Left ventricle myocardium inferior (tissue), 1 donor: Measurements from ENCODE around the gene SLC25A34. TPM values are rescaled to one million over a fixed set of nuclear protein-coding genes. Genes with fewer than 3 reads are reported as not detected.

Experiments
- DNase-seq: peaks from one replicate; pipeline ENCODE4 v3.0.0-alpha.2; 2020
- H3K27ac ChIP-seq: fragments of 200-600 bp; replicated peaks from 2 replicates; pipeline ENCODE4 v1.8.0; 2021
- H3K27me3 ChIP-seq: fragments of 200-600 bp; 2 replicates; pipeline ENCODE4 v1.8.0; 2021; ENCODE audit warnings: low read depth
- H3K36me3 ChIP-seq: fragments of 200-600 bp; 2 replicates; pipeline ENCODE4 v1.8.0; 2021
- H3K4me1 ChIP-seq: fragments of 200-600 bp; 2 replicates; pipeline ENCODE4 v1.8.0; 2021
- H3K4me3 ChIP-seq: fragments of 200-600 bp; 2 replicates; pipeline ENCODE4 v1.8.0; 2021; ENCODE audit warnings: mild to moderate bottlenecking, moderate library complexity
- H3K9me3 ChIP-seq: fragments of 200-600 bp; replicated peaks from 2 replicates; pipeline ENCODE4 v1.8.0; 2021
- intact Hi-C: fragments of 100-400 bp; cut with micrococcal nuclease; formaldehyde crosslinking; loops from one replicate; pipeline ENCODE4 v1.11.0; 2022
- total RNA-seq: library from RNA; stranded (reverse); fragmentation: NEBNext Ultra II Directional; extraction: Animal tissue kit (Norgen Biotek cat#: 25700); gene quantifications from one replicate; pipeline ENCODE4 v1.2.1, GENCODE V29; 2021
- TF ChIP-seq, protein P1 (sequence below): fragments of 200-600 bp; IDR thresholded peaks from 2 replicates; pipeline ENCODE4 v1.8.0; 2021; ENCODE audit warnings: antibody characterized with exemption, mild to moderate bottlenecking, borderline replicate concordance
- donor health status: DM: no; HTN: yes; CAD: no; lungs with severe emphysema.

The SLC25A34 gene
- total RNA-seq, 1 donor from 2014 or later = 34.0 TPM

DNA sequence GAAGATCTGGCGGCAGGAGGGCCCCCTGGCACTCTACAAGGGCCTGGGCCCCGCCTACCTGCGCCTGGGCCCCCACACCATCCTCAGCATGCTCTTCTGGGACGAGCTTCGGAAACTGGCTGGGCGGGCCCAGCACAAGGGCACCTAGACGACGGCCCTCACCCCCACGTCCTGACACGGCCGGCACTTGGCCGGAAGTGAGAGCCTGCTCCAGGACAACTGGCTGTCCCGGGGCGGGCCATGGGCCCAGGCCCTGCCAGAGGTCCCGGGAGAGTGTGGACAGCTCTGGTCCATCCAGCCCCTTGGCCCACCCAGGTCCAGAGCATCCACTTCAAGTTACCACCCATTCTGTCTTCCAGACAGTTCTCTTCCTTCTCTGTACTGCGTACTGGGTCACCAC, 3.2 kb downstream of the SLC25A34 start:
- intact Hi-C loops = no loop called here
- Histone ChIP-seq H3K27me3 (no peaks in the 10 kb centered on the region), H3K27ac (peak overlapping the region; percentile 95), H3K36me3 (peaks cover 8% of the 10 kb centered on the region), H3K9me3 (no peaks in the 10 kb centered on the region), H3K4me3 (no peak overlapping the region), H3K4me1 (peaks cover 61% of the 10 kb centered on the region)
- no peak for DNase-seq
- TF ChIP-seq, protein P1, sequence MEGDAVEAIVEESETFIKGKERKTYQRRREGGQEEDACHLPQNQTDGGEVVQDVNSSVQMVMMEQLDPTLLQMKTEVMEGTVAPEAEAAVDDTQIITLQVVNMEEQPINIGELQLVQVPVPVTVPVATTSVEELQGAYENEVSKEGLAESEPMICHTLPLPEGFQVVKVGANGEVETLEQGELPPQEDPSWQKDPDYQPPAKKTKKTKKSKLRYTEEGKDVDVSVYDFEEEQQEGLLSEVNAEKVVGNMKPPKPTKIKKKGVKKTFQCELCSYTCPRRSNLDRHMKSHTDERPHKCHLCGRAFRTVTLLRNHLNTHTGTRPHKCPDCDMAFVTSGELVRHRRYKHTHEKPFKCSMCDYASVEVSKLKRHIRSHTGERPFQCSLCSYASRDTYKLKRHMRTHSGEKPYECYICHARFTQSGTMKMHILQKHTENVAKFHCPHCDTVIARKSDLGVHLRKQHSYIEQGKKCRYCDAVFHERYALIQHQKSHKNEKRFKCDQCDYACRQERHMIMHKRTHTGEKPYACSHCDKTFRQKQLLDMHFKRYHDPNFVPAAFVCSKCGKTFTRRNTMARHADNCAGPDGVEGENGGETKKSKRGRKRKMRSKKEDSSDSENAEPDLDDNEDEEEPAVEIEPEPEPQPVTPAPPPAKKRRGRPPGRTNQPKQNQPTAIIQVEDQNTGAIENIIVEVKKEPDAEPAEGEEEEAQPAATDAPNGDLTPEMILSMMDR = no peak

GRCh38 chr1:15739745-15740144, 3.7 kb downstream of the SLC25A34 start:
- no peak overlapping the region for H3K4me3 ChIP-seq
- no peak for DNase-seq
- no peaks in the 10 kb centered on the region for H3K27me3 ChIP-seq
- H3K27ac ChIP-seq = no peak overlapping the region
- intact Hi-C loops = no loop called here
- H3K4me1 ChIP-seq = peaks cover 56% of the 10 kb centered on the region
- H3K36me3 ChIP-seq = peaks cover 3% of the 10 kb centered on the region
- no peaks in the 10 kb centered on the region for H3K9me3 ChIP-seq
- TF ChIP-seq, protein P1 = peak; percentile 30

GRCh38 chr1:15740924-15741850, 5.1 kb downstream of the SLC25A34 start:
- Histone ChIP-seq H3K27me3 (no peaks in the 10 kb centered on the region), H3K4me3 (no peak overlapping the region), H3K27ac (no peak overlapping the region), H3K36me3 (no peaks in the 10 kb centered on the region), H3K4me1 (peaks cover 43% of the 10 kb centered on the region), H3K9me3 (no peaks in the 10 kb centered on the region)
- TF ChIP-seq, protein P1 = peak; percentile 84
- intact Hi-C loops = no loop called here
- DNase-seq = peak; percentile 66

DNA sequence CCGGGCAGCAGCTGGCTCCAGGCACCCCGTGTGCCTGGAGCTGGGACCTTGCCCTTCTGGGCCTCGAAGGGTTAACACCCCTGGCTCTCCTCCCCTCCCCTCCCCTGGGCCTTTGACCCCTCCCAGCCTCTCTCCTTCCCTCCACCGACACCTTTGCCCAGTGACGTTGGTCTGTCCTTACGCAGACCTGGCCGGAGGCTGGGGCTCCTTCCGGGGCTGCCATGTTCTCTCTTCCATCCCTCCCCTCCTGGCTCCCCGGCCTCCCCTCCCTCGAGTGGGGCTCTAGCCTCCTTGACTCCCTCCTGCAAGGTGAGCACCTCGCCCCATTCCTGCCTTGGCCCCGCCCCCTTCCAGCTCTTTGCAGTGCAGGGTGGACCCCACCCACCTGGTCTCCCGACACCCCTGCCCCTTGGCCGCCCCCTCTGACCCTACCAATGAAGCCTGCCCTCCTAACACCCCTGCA, 6.3 kb downstream of the SLC25A34 start, which contains the start of gene TMEM82:
TSS of gene TMEM82 (plus strand) at position 161 of the 463 bp plus-strand sequence. CDS start at position 222, 61 bp downstream.
- H3K27ac ChIP-seq = no peak within 1 kb of the TSS

GRCh38 chr1:15744122-15744679, 8.1 kb downstream of the SLC25A34 start:
- intact Hi-C loops = no loop called here
- no peaks in the 10 kb centered on the region for H3K36me3 ChIP-seq
- H3K27me3 ChIP-seq = no peaks in the 10 kb centered on the region
- DNase-seq = no peak
- no peak overlapping the region for H3K27ac ChIP-seq
- H3K4me3 ChIP-seq = no peak overlapping the region
- no peaks in the 10 kb centered on the region for H3K9me3 ChIP-seq
- TF ChIP-seq, protein P1 = no peak
- H3K4me1 ChIP-seq = peaks cover 18% of the 10 kb centered on the region

More for the DNA sequence above, 6.3 kb downstream of the SLC25A34 start, which contains the start of gene TMEM82:
- TF ChIP-seq, protein P1 = no peak
- Histone ChIP-seq H3K4me3 (no peak within 1 kb of the TSS), H3K4me1 (peaks cover 32% of the 10 kb centered on the region), H3K36me3 (no peaks in the 10 kb centered on the region), H3K27me3 (no peaks in the 10 kb centered on the region), H3K9me3 (no peaks in the 10 kb centered on the region)
- intact Hi-C loops = no loop called here
- DNase-seq = no peak
